ENCODE measurements around the gene MCEE. TPM values are rescaled to one million over a fixed set of nuclear protein-coding genes. Genes with fewer than 3 reads are reported as not detected.

MCEE gene
- total RNA-seq, 2 donors from 2014 or later, result 16.7 to 18.0 TPM

GRCh38 chr2:71071681-71072398 is 58.2 kb downstream of the MCEE start:
- H3K9me3 Mint-ChIP-seq, result no peaks in the 10 kb centered on the region
- peak; percentile 12 to 48 for ATAC-seq
- H3K36me3 Mint-ChIP-seq, result peaks cover 9 to 15% of the 10 kb centered on the region in 2 donors
- H3K27ac Mint-ChIP-seq, result peak overlapping the region; percentile 89 to 99
- peak; percentile 43 to 72 for DNase-seq (ENCODE audit: low spot score in 2 of 2)

DNA sequence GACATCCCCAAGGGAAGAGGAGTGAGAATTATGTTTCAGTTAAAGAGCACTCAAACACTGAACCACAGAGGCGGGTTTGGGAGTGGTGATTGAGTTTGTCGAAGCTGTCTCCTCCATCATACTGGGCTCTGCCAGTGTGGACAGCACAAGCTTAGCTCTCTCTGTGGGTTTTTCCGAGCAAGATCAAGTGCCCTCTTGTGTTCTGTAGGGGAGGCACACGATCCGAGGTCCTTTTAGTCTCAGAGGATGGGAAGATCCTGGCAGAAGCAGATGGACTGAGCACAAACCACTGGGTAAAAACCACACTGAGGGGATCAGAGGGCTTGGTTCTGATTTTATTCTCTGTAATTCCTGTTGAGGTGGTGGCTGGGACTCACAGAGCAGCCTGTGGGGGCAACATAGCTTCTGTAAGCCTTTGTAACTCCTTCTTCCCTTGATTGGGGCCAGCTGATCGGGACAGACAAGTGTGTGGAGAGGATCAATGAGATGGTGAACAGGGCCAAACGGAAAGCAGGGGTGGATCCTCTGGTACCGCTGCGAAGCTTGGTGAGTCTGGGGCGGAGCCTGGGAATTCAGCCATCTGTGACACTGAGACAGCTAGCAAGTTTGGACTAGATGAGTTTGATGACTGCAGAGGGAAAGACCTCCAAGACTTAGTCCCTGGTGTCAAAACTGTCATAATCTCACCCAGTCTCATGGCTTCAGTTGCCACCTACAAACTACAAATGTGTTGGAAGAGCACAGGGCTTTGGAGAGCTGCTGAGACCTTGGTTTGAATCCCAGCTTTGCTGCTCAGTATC is 59.5 kb downstream of the MCEE start:
- Mint-ChIP-seq H3K36me3 (peaks cover 9 to 15% of the 10 kb centered on the region in 2 donors), H3K27ac (peak overlapping the region in 1 of 2 donors; percentile 99), H3K9me3 (no peaks in the 10 kb centered on the region)
- ATAC-seq (no peak), DNase-seq (ENCODE audit: low spot score in 2 of 2) (no peak)

DNA sequence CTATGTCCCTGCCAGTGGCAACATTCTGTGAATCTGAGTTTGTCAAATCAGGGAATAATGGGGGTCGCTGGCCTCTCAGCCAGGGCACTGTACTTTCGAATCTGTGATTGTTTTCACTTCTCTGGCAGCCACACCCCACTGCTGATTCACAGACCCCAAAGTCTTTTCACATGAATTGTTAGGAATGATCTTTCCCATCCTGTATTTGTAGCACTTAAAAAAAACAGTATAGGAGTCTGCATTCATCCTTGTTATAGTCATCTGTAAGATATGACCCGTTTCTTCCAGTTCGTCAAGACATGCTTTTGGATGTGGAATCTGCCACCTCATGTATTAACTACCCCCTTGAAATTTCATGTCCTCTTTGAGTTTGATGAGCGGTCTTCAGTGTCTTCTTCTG is 60.7 kb downstream of the MCEE start:
- H3K27ac Mint-ChIP-seq, result peak overlapping the region; percentile 95 to 99
- peaks cover 9 to 15% of the 10 kb centered on the region in 2 donors for H3K36me3 Mint-ChIP-seq
- H3K9me3 Mint-ChIP-seq, result no peaks in the 10 kb centered on the region
- no peak for DNase-seq (ENCODE audit: low spot score in 2 of 2)
- no peak for ATAC-seq

DNA sequence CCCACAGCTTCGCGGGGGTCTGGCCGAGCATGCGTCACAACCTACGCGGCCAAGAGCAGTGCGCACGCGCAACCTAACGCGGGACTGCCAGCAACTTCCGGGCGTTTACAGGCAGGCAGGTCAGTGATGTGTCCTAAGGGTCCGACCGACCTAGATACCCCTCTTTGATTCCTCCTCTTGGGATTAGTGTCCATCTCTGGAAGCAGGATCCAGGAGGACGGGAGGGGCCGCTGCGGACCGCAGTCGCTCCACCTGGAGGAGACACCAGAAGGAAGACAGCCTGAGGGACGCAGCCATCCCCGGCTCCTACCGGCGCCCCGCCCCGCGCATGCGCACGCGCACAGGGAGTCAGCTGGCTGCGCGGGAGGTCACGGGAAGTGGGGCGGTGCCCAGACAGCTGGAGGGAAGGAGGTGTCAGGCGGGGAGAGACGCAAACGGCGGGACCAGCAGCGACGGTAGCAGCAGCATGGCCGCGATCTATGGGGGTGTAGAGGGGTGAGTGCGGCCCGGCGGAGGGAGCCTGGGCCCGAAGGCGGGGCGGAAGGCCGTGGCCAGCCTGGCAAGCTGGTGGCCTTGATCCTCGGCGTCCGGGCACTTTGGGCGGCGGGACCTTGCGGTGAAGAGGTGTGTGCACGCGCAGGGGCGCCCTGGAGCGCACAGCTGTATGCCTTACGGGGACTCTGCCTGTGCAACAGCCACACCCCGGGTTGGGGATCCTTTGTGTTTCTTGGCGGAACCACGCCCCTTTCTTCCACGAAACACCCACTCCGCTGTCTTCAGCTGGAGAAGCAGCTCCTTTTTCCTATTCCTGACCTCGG is 61.6 kb downstream of the MCEE start, which contains the start of gene NAGK:
Gene NAGK (plus strand): TSS at position 431 of the 818 bp plus-strand sequence. CDS start 36 bp downstream, at position 467.
- H3K36me3 Mint-ChIP-seq, result peaks cover 0 to 8% of the 10 kb centered on the region in 2 donors
- DNase-seq (ENCODE audit: low spot score in 2 of 2) (peak; percentile 97 to 99), ATAC-seq (peak; percentile 84 to 89)
- no peaks in the 10 kb centered on the region for H3K9me3 Mint-ChIP-seq
- H3K27ac Mint-ChIP-seq, result peak within 1 kb of the TSS; percentile 95 to 99

DNA sequence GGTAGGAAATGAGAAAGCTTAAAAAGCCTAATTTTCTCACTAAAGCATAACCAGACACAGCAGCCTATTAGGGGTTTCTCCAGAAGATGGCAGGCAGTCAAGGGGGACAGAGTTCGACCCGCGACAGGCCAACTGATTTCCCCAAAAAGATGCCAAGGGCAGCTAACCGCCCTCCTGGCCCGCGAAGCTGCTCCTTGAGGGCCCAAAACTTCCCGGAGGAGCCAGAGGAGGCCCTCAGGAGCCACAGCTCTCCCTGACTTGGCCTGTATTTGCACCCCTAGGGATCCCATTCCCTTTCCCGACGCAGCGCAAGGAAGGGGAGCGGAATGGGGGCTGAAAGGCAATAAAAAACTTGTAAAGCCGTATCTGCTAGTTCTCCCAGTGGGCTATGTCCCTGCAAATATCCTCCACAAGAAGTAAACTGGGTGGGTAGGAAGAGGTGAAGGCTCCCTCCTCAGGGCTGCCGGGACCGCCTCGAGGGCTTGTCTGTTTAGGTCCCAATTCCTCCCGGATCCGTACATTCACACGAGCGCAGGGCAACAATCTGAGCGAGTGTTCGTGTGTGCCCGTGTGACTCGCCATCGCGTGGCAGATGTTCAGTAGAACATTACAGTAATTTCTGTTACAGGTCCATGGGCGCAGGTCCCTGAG is 62.3 kb downstream of the MCEE start:
- ATAC-seq (no peak), DNase-seq (ENCODE audit: low spot score in 2 of 2) (no peak)
- Mint-ChIP-seq H3K27ac (peak overlapping the region; percentile 95 to 99), H3K36me3 (peaks cover 0 to 6% of the 10 kb centered on the region in 2 donors), H3K9me3 (no peaks in the 10 kb centered on the region)

DNA sequence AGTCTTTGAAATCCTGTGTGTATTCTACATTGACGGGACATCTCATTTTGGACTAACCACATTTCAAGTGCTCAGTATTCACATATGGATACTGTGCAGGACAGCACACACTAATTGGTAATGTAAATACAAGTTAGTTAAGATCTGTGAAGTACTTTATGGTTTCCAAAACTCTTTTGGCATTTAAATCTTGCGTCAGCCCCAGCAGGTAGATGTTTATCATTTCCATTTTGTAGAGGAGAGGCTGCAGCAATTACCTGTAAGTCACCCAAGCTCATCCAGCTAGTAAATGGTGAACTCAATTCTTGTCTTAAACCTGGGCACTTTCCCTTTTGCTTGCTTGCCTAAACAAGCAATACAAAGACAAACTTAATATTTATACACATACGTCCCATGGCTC is 63.2 kb downstream of the MCEE start:
- DNase-seq (ENCODE audit: low spot score in 2 of 2), result no peak
- H3K36me3 Mint-ChIP-seq, result peaks cover 0 to 6% of the 10 kb centered on the region in 2 donors
- H3K27ac Mint-ChIP-seq, result no peak overlapping the region
- H3K9me3 Mint-ChIP-seq, result no peaks in the 10 kb centered on the region
- no peak for ATAC-seq

GRCh38 chr2:71064754-71065621 is 65.0 kb downstream of the MCEE start:
- peak overlapping the region in 1 of 2 donors; percentile 58 for H3K27ac Mint-ChIP-seq
- peaks cover 0 to 6% of the 10 kb centered on the region in 2 donors for H3K36me3 Mint-ChIP-seq
- DNase-seq (ENCODE audit: low spot score in 2 of 2), result no peak
- no peaks in the 10 kb centered on the region for H3K9me3 Mint-ChIP-seq
- ATAC-seq, result no peak

DNA sequence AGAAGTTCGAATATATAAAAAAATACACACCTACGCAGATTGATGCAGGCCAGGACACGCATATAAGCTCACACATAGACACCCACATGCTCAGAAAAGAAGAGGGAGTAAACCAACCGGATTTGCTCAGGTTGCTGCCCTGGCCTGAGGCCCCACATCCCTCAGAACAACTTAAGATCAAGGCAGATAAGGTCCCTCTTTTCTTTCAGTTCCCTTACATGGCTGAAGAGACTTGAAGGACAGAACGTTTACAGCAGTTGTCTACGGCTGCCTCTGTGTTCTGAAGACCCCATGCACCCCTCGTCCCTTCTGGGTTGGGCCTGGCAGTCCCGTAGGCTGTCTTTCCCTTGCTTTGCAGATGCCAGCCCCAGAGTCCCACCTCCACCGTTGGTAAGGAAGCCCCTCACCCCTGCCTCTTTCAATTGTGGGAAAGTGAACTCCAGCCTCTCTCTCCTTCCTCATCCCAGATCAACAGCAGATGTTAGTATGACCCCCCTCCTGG is 65.9 kb downstream of the MCEE start:
- Mint-ChIP-seq H3K9me3 (no peaks in the 10 kb centered on the region), H3K27ac (no peak overlapping the region), H3K36me3 (peaks cover 0 to 6% of the 10 kb centered on the region in 2 donors)
- DNase-seq (ENCODE audit: low spot score in 2 of 2), result no peak
- no peak for ATAC-seq

DNA sequence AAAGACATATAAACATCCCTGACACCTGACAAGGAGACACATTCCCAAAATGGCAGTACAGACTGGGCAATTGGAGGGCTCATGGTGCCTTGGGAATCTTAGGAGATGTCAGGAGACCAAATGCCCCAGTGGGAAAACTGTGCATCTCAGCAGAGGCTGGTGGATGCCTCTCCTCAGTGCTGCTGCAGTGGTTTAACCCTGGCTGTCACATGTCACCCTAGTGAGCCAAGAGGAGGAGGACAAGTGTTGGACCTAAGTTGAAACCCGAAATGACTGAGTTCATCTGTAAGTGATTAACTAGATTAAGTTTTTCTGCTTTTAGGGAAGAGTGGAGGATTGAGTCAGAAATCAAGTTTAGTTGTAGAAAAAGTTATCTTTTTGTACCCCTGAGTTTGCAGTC is 66.8 kb downstream of the MCEE start:
- Mint-ChIP-seq H3K36me3 (peaks cover 0 to 6% of the 10 kb centered on the region in 2 donors), H3K9me3 (no peaks in the 10 kb centered on the region), H3K27ac (no peak overlapping the region)
- ATAC-seq (no peak), DNase-seq (ENCODE audit: low spot score in 2 of 2) (no peak)

GRCh38 chr2:71060871-71061270 is 69.2 kb downstream of the MCEE start:
- no peak for ATAC-seq
- Mint-ChIP-seq H3K27ac (no peak overlapping the region), H3K9me3 (no peaks in the 10 kb centered on the region), H3K36me3 (no peaks in the 10 kb centered on the region)
- no peak for DNase-seq (ENCODE audit: low spot score in 2 of 2)

- H3K36me3 Mint-ChIP-seq, result no peaks in the 10 kb centered on the region
- no peak overlapping the region for H3K27ac Mint-ChIP-seq
- no peaks in the 10 kb centered on the region for H3K9me3 Mint-ChIP-seq
- no peak for DNase-seq (ENCODE audit: low spot score in 2 of 2)
- no peak for ATAC-seq
Observed at GRCh38 chr2:71060211-71060610, 69.8 kb downstream of the MCEE start.

Other genes with a start within 250 kb of the MCEE start
- gene VAX2, start 229.7 kb downstream of the MCEE start, total RNA-seq, result under 1 TPM in 1 of 2 donors, not detected in 1; 0.21 TPM
- gene ATP6V1B1, start 194.3 kb downstream of the MCEE start, total RNA-seq, result under 1 TPM in 1 of 2 donors, not detected in 1; 0.11 TPM
- gene ANKRD53, start 151.6 kb downstream of the MCEE start, total RNA-seq, result under 1 TPM in 1 of 2 donors, not detected in 1; 0.60 TPM
- gene TEX261, start 135.4 kb downstream of the MCEE start, total RNA-seq, result 10 to 100 TPM; 12.1 to 53.6 TPM
- 10 to 100 TPM; 48.4 to 77.4 TPM for gene NAGK, start 61.6 kb downstream of the MCEE start, total RNA-seq
- gene MPHOSPH10, start 405 bp upstream of the MCEE start, total RNA-seq, result 10 to 100 TPM; 37.1 to 42.7 TPM
- 1 to 10 TPM; 2.5 to 3.7 TPM for gene PAIP2B, start 96.9 kb upstream of the MCEE start, total RNA-seq
- 100 to 1,000 TPM; 111 to 126 TPM for gene ZNF638, start 201.6 kb upstream of the MCEE start, total RNA-seq

Data from activated naive CD4-positive, alpha-beta T cell treated with anti-CD3 and anti-CD28 coated beads, Interleukin-2, amount 50 U/mL, for 72 hours (primary cell).